Measurements from ENCODE around the gene SERAC1.
A peak's percentile ranks its signal among the peaks of the same experiment; 100 is the strongest.
"Not testable (repeated sequence)": the region's sequence is repeated elsewhere in the genome, so short reads cannot be mapped to it uniquely, and the experiment has no call there.

SERAC1 gene

DNA sequence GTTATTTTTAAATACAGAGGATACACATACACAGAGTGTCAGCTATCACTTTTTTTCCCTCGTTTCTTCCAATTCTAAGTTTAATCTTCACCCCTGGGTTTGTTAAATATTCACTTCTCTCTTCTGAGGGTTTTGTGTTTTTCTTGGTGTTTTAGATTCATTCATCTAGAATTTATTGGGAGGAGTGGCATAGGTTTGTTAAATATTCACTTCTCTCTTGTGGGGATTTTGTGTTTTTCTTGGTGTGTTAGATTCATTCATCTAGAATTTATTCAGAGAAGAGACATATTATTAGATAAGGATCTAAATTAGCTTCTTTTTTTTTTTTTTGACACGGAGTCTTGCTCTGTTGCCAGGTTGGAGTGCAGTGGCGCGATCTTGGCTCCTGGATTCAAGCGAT is 3.9 kb upstream of the SERAC1 start:
- Histone ChIP-seq H3K4me1 (ENCODE audit: control insufficient read depth, insufficient read depth, low read depth, low read length) (peaks cover 14% of the 10 kb centered on the region), H4K8ac (ENCODE audit: low read length) (no peak overlapping the region), H3K4ac (ENCODE audit: low read depth in 1 of 2, low read length in 2 of 2) (no peak overlapping the region), H2AFZ (ENCODE audit: low read depth, low read length) (no peak overlapping the region), H3K36me3 (ENCODE audit: control insufficient read depth in 1 of 2, insufficient read depth in 2 of 2, low read depth in 1 of 2, low read length in 2 of 2) (peaks cover 0 to 23% of the 10 kb centered on the region in 2 experiments), H3K9me3 (ENCODE audit: control insufficient read depth, low read length) (no peaks in the 10 kb centered on the region), H2BK15ac (ENCODE audit: low read depth, poor library complexity, severe bottlenecking) (no peak overlapping the region), H3K79me1 (replicated peaks; ENCODE audit: low read length, poor library complexity, severe bottlenecking) (peaks cover 9% of the 10 kb centered on the region), H2BK120ac (ENCODE audit: low read depth, low read length) (no peak overlapping the region), H2BK5ac (ENCODE audit: low read depth, low read length, poor library complexity, severe bottlenecking) (no peak overlapping the region), H3K14ac (ENCODE audit: low read length in 2 of 2) (no peak overlapping the region), H3K4me3 (ENCODE audit: insufficient read depth in 1 of 2, low read depth in 1 of 2, low read length in 2 of 2) (no peak overlapping the region), H3K27ac (ENCODE audit: low read length, poor library complexity, severe bottlenecking) (peak overlapping the region; percentile 92), H2BK12ac (ENCODE audit: low read length in 2 of 2) (no peak overlapping the region), H3K9ac (ENCODE audit: low read length) (no peak overlapping the region), H2AK5ac (ENCODE audit: low read length, severe bottlenecking) (no peak overlapping the region), H4K91ac (ENCODE audit: low read length) (no peak overlapping the region), H3K18ac (ENCODE audit: low read depth in 1 of 2, low read length in 2 of 2) (no peak overlapping the region), H3K23ac (ENCODE audit: low read length in 2 of 2) (no peak overlapping the region), H3K27me3 (ENCODE audit: control insufficient read depth in 1 of 2, insufficient read depth in 1 of 2, low read length in 2 of 2) (no peaks in the 10 kb centered on the region), H3K4me2 (ENCODE audit: low read length, poor library complexity, severe bottlenecking) (no peak overlapping the region)
- WGBS = 100% methylated on average over 4 of the region's 5 CpGs
- DNase-seq = no peak

DNA sequence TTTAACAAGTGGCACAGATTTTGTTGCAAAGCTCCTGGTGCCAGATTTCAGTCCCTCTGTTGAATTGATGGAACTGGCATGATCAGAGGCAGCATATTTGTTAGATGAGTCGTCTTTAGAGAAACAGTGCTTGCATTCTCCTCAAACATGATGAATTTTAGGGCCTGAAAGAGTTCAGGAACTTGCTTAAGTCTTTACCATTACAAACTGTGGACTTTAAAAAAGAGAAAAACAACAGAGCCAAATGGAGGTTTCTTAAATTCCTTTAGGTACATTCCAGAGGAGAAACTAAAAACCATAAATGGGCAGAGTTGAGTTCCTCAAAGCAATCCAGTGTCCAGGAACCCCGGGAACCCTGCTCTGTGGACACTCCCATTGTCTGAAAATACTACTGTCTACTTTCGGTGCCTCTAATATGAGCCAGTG is 2.6 kb upstream of the SERAC1 start:
- Histone ChIP-seq H3K4me3 (ENCODE audit: insufficient read depth in 1 of 2, low read depth in 1 of 2, low read length in 2 of 2) (peak overlapping the region in 1 of 2 experiments; percentile 10), H3K79me1 (replicated peaks; ENCODE audit: low read length, poor library complexity, severe bottlenecking) (peaks cover 9% of the 10 kb centered on the region), H3K4me2 (ENCODE audit: low read length, poor library complexity, severe bottlenecking) (no peak overlapping the region), H2BK5ac (ENCODE audit: low read depth, low read length, poor library complexity, severe bottlenecking) (no peak overlapping the region), H3K27me3 (ENCODE audit: control insufficient read depth in 1 of 2, insufficient read depth in 1 of 2, low read length in 2 of 2) (no peaks in the 10 kb centered on the region), H3K9me3 (ENCODE audit: control insufficient read depth, low read length) (no peaks in the 10 kb centered on the region), H4K91ac (ENCODE audit: low read length) (no peak overlapping the region), H2AFZ (ENCODE audit: low read depth, low read length) (no peak overlapping the region), H3K9ac (ENCODE audit: low read length) (peak overlapping the region; percentile 44), H3K4me1 (ENCODE audit: control insufficient read depth, insufficient read depth, low read depth, low read length) (peaks cover 14% of the 10 kb centered on the region), H2BK120ac (ENCODE audit: low read depth, low read length) (no peak overlapping the region), H3K4ac (ENCODE audit: low read depth in 1 of 2, low read length in 2 of 2) (no peak overlapping the region), H3K18ac (ENCODE audit: low read depth in 1 of 2, low read length in 2 of 2) (no peak overlapping the region), H3K23ac (ENCODE audit: low read length in 2 of 2) (no peak overlapping the region), H3K27ac (ENCODE audit: low read length, poor library complexity, severe bottlenecking) (peak overlapping the region; percentile 92), H4K8ac (ENCODE audit: low read length) (no peak overlapping the region), H3K36me3 (ENCODE audit: control insufficient read depth in 1 of 2, insufficient read depth in 2 of 2, low read depth in 1 of 2, low read length in 2 of 2) (peaks cover 0 to 17% of the 10 kb centered on the region in 2 experiments), H2BK12ac (ENCODE audit: low read length in 2 of 2) (no peak overlapping the region), H2BK15ac (ENCODE audit: low read depth, poor library complexity, severe bottlenecking) (no peak overlapping the region), H3K14ac (ENCODE audit: low read length in 2 of 2) (no peak overlapping the region), H2AK5ac (ENCODE audit: low read length, severe bottlenecking) (no peak overlapping the region)
- DNase-seq = peak; percentile 62
- 15% methylated on average over 2 of the region's 3 CpGs for WGBS

DNA sequence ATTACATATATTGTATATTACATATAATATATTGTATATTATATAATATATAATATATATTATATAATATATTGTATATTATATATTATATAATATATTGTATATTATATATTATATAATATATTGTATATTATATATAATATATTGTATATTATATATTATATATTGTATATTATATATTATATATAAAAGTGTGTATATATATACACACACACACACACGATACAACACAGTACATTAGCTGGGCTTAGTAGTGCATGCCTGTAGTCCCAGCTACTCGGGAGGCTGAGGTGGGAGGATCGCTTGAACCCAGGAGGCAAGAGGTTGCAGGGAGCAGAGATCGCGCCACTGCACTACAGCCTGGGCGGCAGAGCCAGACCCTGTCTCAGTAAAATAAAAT is 1.6 kb upstream of the SERAC1 start:
- not testable (repeated sequence) for H3K79me1 ChIP-seq (replicated peaks; ENCODE audit: low read length, poor library complexity, severe bottlenecking); H2BK12ac ChIP-seq (ENCODE audit: low read length in 2 of 2); DNase-seq; H2AK5ac ChIP-seq (ENCODE audit: low read length, severe bottlenecking); H2AFZ ChIP-seq (ENCODE audit: low read depth, low read length); H2BK120ac ChIP-seq (ENCODE audit: low read depth, low read length); H2BK15ac ChIP-seq (ENCODE audit: low read depth, poor library complexity, severe bottlenecking); H3K27me3 ChIP-seq (ENCODE audit: control insufficient read depth in 1 of 2, insufficient read depth in 1 of 2, low read length in 2 of 2); H4K91ac ChIP-seq (ENCODE audit: low read length); H3K18ac ChIP-seq (ENCODE audit: low read depth in 1 of 2, low read length in 2 of 2); H3K4me3 ChIP-seq (ENCODE audit: insufficient read depth in 1 of 2, low read depth in 1 of 2, low read length in 2 of 2); H3K4me2 ChIP-seq (ENCODE audit: low read length, poor library complexity, severe bottlenecking); H2BK5ac ChIP-seq (ENCODE audit: low read depth, low read length, poor library complexity, severe bottlenecking); H3K4ac ChIP-seq (ENCODE audit: low read depth in 1 of 2, low read length in 2 of 2); H3K14ac ChIP-seq (ENCODE audit: low read length in 2 of 2); H3K23ac ChIP-seq (ENCODE audit: low read length in 2 of 2); H4K8ac ChIP-seq (ENCODE audit: low read length); H3K9me3 ChIP-seq (ENCODE audit: control insufficient read depth, low read length)
- 98% methylated on average over 3 of the region's 6 CpGs for WGBS
- H3K27ac ChIP-seq (ENCODE audit: low read length, poor library complexity, severe bottlenecking) = peak overlapping the region; percentile 92
- peak overlapping the region; percentile 44 for H3K9ac ChIP-seq (ENCODE audit: low read length)
- H3K36me3 ChIP-seq (ENCODE audit: control insufficient read depth in 1 of 2, insufficient read depth in 2 of 2, low read depth in 1 of 2, low read length in 2 of 2) = peaks cover 0 to 17% of the 10 kb centered on the region in 2 experiments
- peaks cover 14% of the 10 kb centered on the region for H3K4me1 ChIP-seq (ENCODE audit: control insufficient read depth, insufficient read depth, low read depth, low read length)

DNA sequence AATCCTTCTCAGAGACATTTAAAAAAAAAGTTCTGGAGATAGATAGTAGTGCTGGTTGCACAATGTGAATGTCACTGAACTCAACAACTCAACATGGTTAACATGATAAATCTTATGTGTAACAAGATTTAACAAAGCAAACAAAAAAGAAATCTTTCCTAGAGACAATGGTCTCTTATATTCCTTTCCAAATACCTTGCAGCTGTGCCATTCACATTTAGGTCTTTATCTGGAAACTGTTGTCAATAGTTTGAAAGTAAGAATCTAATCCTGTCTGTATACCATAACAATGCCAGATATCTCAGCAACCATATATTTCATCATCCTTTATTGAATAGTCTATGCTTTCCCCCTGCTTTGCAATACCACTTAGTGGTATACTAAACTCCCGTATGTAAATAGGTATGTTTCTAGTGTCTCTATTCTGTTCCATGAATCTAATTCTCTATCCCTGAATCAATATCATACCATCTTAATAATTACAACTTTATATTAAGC is 2.1 kb downstream of the SERAC1 start:
- H4K91ac ChIP-seq (ENCODE audit: low read length) = no peak overlapping the region
- H3K4me1 ChIP-seq (ENCODE audit: control insufficient read depth, insufficient read depth, low read depth, low read length) = peaks cover 8% of the 10 kb centered on the region
- H2BK12ac ChIP-seq (ENCODE audit: low read length in 2 of 2) = no peak overlapping the region
- H2BK15ac ChIP-seq (ENCODE audit: low read depth, poor library complexity, severe bottlenecking) = no peak overlapping the region
- H3K36me3 ChIP-seq (ENCODE audit: control insufficient read depth in 1 of 2, insufficient read depth in 2 of 2, low read depth in 1 of 2, low read length in 2 of 2) = peaks cover 0 to 3% of the 10 kb centered on the region in 2 experiments
- no peaks in the 10 kb centered on the region for H3K27me3 ChIP-seq (ENCODE audit: control insufficient read depth in 1 of 2, insufficient read depth in 1 of 2, low read length in 2 of 2)
- no peak overlapping the region for H3K4me2 ChIP-seq (ENCODE audit: low read length, poor library complexity, severe bottlenecking)
- no peak overlapping the region for H3K4me3 ChIP-seq (ENCODE audit: insufficient read depth in 1 of 2, low read depth in 1 of 2, low read length in 2 of 2)
- no peak for DNase-seq
- no peak overlapping the region for H3K14ac ChIP-seq (ENCODE audit: low read length in 2 of 2)
- no peak overlapping the region for H2AK5ac ChIP-seq (ENCODE audit: low read length, severe bottlenecking)
- no peak overlapping the region for H4K8ac ChIP-seq (ENCODE audit: low read length)
- no peak overlapping the region for H3K4ac ChIP-seq (ENCODE audit: low read depth in 1 of 2, low read length in 2 of 2)
- WGBS = no CpG with 5 or more reads among the region's 1 CpG
- H3K9me3 ChIP-seq (ENCODE audit: control insufficient read depth, low read length) = no peaks in the 10 kb centered on the region
- H2AFZ ChIP-seq (ENCODE audit: low read depth, low read length) = no peak overlapping the region
- H3K18ac ChIP-seq (ENCODE audit: low read depth in 1 of 2, low read length in 2 of 2) = no peak overlapping the region
- peaks cover 12% of the 10 kb centered on the region for H3K79me1 ChIP-seq (replicated peaks; ENCODE audit: low read length, poor library complexity, severe bottlenecking)
- H2BK5ac ChIP-seq (ENCODE audit: low read depth, low read length, poor library complexity, severe bottlenecking) = no peak overlapping the region
- no peak overlapping the region for H3K27ac ChIP-seq (ENCODE audit: low read length, poor library complexity, severe bottlenecking)
- H3K9ac ChIP-seq (ENCODE audit: low read length) = no peak overlapping the region
- H3K23ac ChIP-seq (ENCODE audit: low read length in 2 of 2) = no peak overlapping the region
- no peak overlapping the region for H2BK120ac ChIP-seq (ENCODE audit: low read depth, low read length)
